Testis (tissue), 3 donors: ENCODE results near the gene GSC2. TPM values are rescaled to one million over a fixed set of nuclear protein-coding genes. Genes with fewer than 3 reads are reported as not detected.

ENCODE experiments used
- DNase-seq: peaks from one replicate; pipeline ENCODE4 v3.0.0-alpha.2; 2019
- H3K27ac ChIP-seq, 2 donors: fragments of 200-600 bp; sonication (generic); one replicate each; pipeline ENCODE4 v1.5.1; 2019
- H3K27me3 ChIP-seq: fragments of 200-600 bp; sonication (generic); one replicate; pipeline ENCODE4 v1.5.1; 2019
- H3K36me3 ChIP-seq: fragments of 200-600 bp; sonication (generic); one replicate; pipeline ENCODE4 v1.5.1; 2017; ENCODE audit warnings: low read depth; ENCODE audit errors: missing control alignments
- H3K4me1 ChIP-seq: fragments of 200-600 bp; sonication (generic); one replicate; pipeline ENCODE4 v1.5.1; 2019
- H3K4me3 ChIP-seq, 2 donors: fragments of 200-600 bp; sonication (generic); one replicate each; pipeline ENCODE4 v1.5.1; 2017 to 2019
- H3K9me3 ChIP-seq: fragments of 200-600 bp; sonication (generic); one replicate; pipeline ENCODE4 v1.5.1; 2017
- CTCF ChIP-seq, 3 experiments: fragments of 450-650 bp in 2 of 3; fragments of 200-600 bp in 1 of 3; sonication (generic) in 1 of 3; IDR thresholded peaks; one replicate each; pipeline ENCODE4 v1.5.1; 2016 to 2019; ENCODE audit warnings: antibody characterized with exemption in 3 of 3, mild to moderate bottlenecking in 2 of 3, moderate library complexity in 1 of 3
- POLR2A ChIP-seq: fragments of 450-650 bp; IDR thresholded peaks from one replicate; pipeline ENCODE4 v1.6.1; 2017; ENCODE audit warnings: antibody characterized with exemption, mild to moderate bottlenecking, moderate library complexity
- WGBS, 2 donors: methylation state at CpG; one replicate each; pipeline ENCODE4 v1.1.5; 2018; 5-methylcytosine and 5-hydroxymethylcytosine counted together
- intact Hi-C: fragments of 100-400 bp; cut with DNase I; formaldehyde crosslinking; loops from one replicate; pipeline ENCODE4 v1.15.1; 2023; ENCODE audit warnings: low total_unique reads
- polyA plus RNA-seq: library from polyadenylated mRNA; stranded (reverse); fragments of 350-450 nt; fragmentation: Illumina TruSeq; extraction: RNeasy Lipid Tissue Mini Kit (QIAGEN cat#74804); gene quantifications from one replicate; pipeline ENCODE4 v1.2.3, GENCODE V29; 2014; ENCODE audit warnings: low read depth, low replicate concordance; ENCODE audit not compliant: insufficient read depth
- total RNA-seq, 2 donors: library from RNA; depleted of rRNA; stranded (reverse); fragments of >200 nt; gene quantifications; one replicate each; pipeline ENCODE4 v1.2.3, GENCODE V29; 2016

GSC2 gene
- total and polyA plus RNA-seq, 3 donors from 2014 or later, result 2.3 to 16.0 (median 15.3) TPM

GRCh38 chr22:19148417-19149046, 1.6 kb downstream of the GSC2 start:
- TF ChIP-seq POLR2A (no peak), CTCF (IDR thresholded peaks at IDR 0.05) (no peak)
- Histone ChIP-seq H3K36me3 (no peaks in the 10 kb centered on the region), H3K27ac (no peak overlapping the region), H3K27me3 (no peaks in the 10 kb centered on the region), H3K4me3 (peak overlapping the region in 1 of 2 donors; percentile 30), H3K4me1 (peaks cover 4% of the 10 kb centered on the region), H3K9me3 (no peaks in the 10 kb centered on the region)
- no peak for DNase-seq
- whole genome bisulfite sequencing, 2 donors, result 20 to 48% methylated on average over 12 to 33 of the region's 33 CpGs
- intact Hi-C loops, result no loop called here

GRCh38 chr22:19147195-19147780, 2.8 kb downstream of the GSC2 start:
- no peak for DNase-seq
- no peaks in the 10 kb centered on the region for H3K9me3 ChIP-seq
- no peaks in the 10 kb centered on the region for H3K36me3 ChIP-seq
- no peak overlapping the region for H3K4me3 ChIP-seq
- 39 to 47% methylated on average over 6 to 9 of the region's 9 CpGs for WGBS, 2 donors
- TF ChIP-seq CTCF (IDR thresholded peaks at IDR 0.05), result no peak
- no peak overlapping the region for H3K27ac ChIP-seq
- intact Hi-C loops, result no loop called here
- H3K4me1 ChIP-seq, result peaks cover 7% of the 10 kb centered on the region
- H3K27me3 ChIP-seq, result no peaks in the 10 kb centered on the region

- no peak overlapping the region for H3K27ac ChIP-seq
- no peaks in the 10 kb centered on the region for H3K27me3 ChIP-seq
- H3K9me3 ChIP-seq, result no peaks in the 10 kb centered on the region
- H3K4me1 ChIP-seq, result peaks cover 7% of the 10 kb centered on the region
- intact Hi-C loops, result no loop called here
- H3K36me3 ChIP-seq, result no peaks in the 10 kb centered on the region
- 63 to 80% methylated on average over 11 of the region's 11 CpGs for WGBS, 2 donors
- no peak for TF ChIP-seq POLR2A
- no peak for TF ChIP-seq CTCF (IDR thresholded peaks at IDR 0.05)
- H3K4me3 ChIP-seq, result no peak overlapping the region
- DNase-seq, result no peak
Observed at GRCh38 chr22:19146215-19146968, 3.7 kb downstream of the GSC2 start.

GRCh38 chr22:19143967-19144400, 6.1 kb downstream of the GSC2 start:
- peak overlapping the region; percentile 78 to 87 for H3K4me3 ChIP-seq
- H3K9me3 ChIP-seq, result no peaks in the 10 kb centered on the region
- intact Hi-C loops, result no loop called here
- no peaks in the 10 kb centered on the region for H3K36me3 ChIP-seq
- WGBS, 2 donors, result 3% methylated on average over 17 of the region's 17 CpGs
- H3K4me1 ChIP-seq, result peaks cover 7% of the 10 kb centered on the region
- H3K27ac ChIP-seq, result peak overlapping the region; percentile 34 to 70
- DNase-seq, result no peak
- H3K27me3 ChIP-seq, result no peaks in the 10 kb centered on the region
- no peak for TF ChIP-seq POLR2A

- DNase-seq, result no peak
- WGBS, 2 donors, result 67 to 73% methylated on average over 5 of the region's 5 CpGs
- Histone ChIP-seq H3K27me3 (no peaks in the 10 kb centered on the region), H3K27ac (no peak overlapping the region), H3K36me3 (no peaks in the 10 kb centered on the region), H3K4me1 (peaks cover 7% of the 10 kb centered on the region), H3K4me3 (no peak overlapping the region), H3K9me3 (no peaks in the 10 kb centered on the region)
- TF ChIP-seq CTCF (IDR thresholded peaks at IDR 0.05) (no peak), POLR2A (no peak)
- intact Hi-C loops, result no loop called here
Observed at GRCh38 chr22:19143212-19143611, 6.9 kb downstream of the GSC2 start.
